HAP-1 (cell line): ENCODE data around the gene CNPPD1.
A peak's percentile ranks its signal among the peaks of the same experiment; 100 is the strongest.
"Not testable (repeated sequence)": the region's sequence is repeated elsewhere in the genome, so short reads cannot be mapped to it uniquely, and the experiment has no call there.

Experiments
- DNase-seq, 2 experiments: peaks; one replicate each; pipeline ENCODE4 v3.0.0-alpha.2; 2016 to 2020; ENCODE audit warnings: low spot score in 2 of 2
- H3K27me3 ChIP-seq: fragments of 250-450 bp; sonication (Bioruptor Pico); 2 replicates; pipeline ENCODE4 v1.5.1; 2020; ENCODE audit warnings: low read depth, mild to moderate bottlenecking, moderate library complexity
- H3K36me3 ChIP-seq: fragments of 250-450 bp; sonication (Bioruptor Pico); replicated peaks from 2 replicates; pipeline ENCODE4 v1.5.1; 2020; ENCODE audit warnings: mild to moderate bottlenecking
- H3K4me1 ChIP-seq: fragments of 250-450 bp; sonication (Bioruptor Pico); 2 replicates; pipeline ENCODE4 v1.5.1; 2020; ENCODE audit warnings: mild to moderate bottlenecking
- H3K4me3 ChIP-seq: fragments of 250-450 bp; sonication (Bioruptor Pico); 2 replicates; pipeline ENCODE4 v1.5.1; 2020; ENCODE audit warnings: mild to moderate bottlenecking, moderate library complexity
- H3K9me3 ChIP-seq: fragments of 250-450 bp; sonication (Bioruptor Pico); 2 replicates; pipeline ENCODE4 v1.5.1; 2020; ENCODE audit warnings: mild to moderate bottlenecking, moderate library complexity
- in situ Hi-C: fragments of 300-500 bp; cut with MboI; formaldehyde crosslinking; loops from 3 replicates; pipeline ENCODE4 v1.14.3; 2020; ENCODE audit warnings: low sequenced_read_pairs, inconsistent platforms, mixed read lengths

CNPPD1 gene

DNA sequence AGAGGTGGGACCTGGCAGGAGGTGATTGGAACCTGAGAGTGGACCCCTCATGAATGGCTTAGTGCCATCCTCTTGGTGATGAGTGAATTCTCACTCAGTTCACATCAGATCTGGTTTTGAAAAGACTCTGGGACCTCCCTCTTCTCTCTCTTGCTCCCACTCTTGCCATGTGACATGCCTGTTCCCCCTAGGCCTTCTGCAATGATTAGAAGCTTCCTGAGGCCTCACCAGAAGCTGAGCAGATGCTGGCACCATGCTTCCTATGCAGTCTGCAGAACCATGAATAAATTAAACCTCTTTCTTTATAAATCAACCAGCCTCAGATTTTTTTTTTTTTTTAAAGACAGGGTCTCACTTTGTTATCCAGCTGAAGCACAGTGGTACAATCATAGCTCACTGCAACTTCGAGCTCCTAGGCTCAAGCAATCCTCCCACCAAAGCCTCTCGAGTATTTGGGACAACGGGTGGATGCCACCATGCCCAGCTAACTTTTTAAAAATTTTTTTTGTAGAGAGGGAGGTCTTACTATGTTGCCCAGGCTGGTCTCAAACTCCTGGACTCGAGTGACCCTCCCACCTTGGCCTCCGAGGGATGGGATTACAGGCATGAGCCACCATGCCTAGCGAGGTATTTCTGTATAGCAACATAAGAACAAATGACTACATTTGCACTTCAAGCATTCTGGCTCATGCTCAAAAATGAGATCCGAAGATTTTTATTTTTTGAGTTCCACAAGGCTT is 27.9 kb upstream of the CNPPD1 start:
- no peak for DNase-seq
- in situ Hi-C loops, result no loop called here
- peaks cover 11% of the 10 kb centered on the region for H3K4me1 ChIP-seq

GRCh38 chr2:219201331-219201730 is 24.6 kb upstream of the CNPPD1 start:
- H3K4me3 ChIP-seq, in situ Hi-C loops: not testable (repeated sequence)

More for the DNA sequence above, 27.9 kb upstream of the CNPPD1 start:
- Histone ChIP-seq H3K27me3 (no peaks in the 10 kb centered on the region), H3K4me3 (no peak overlapping the region), H3K9me3 (0 out of 2 replicates have a peak, but pooled peaks cover 2% of the 10 kb centered on the region), H3K36me3 (peaks cover 8% of the 10 kb centered on the region; the same call in 1 of the 2 replicates)

GRCh38 chr2:219200502-219201326 is 24.0 kb upstream of the CNPPD1 start:
- DNase-seq, result peak in 1 of 2 experiments; percentile 14
- H3K36me3 ChIP-seq, H3K4me3 ChIP-seq, H3K4me1 ChIP-seq, H3K9me3 ChIP-seq, in situ Hi-C loops, H3K27me3 ChIP-seq: not testable (repeated sequence)

More at GRCh38 chr2:219201331-219201730, 24.6 kb upstream of the CNPPD1 start:
- H3K4me1 ChIP-seq, H3K9me3 ChIP-seq, H3K27me3 ChIP-seq, H3K36me3 ChIP-seq, DNase-seq: not testable (repeated sequence)

- in situ Hi-C loops, result no loop called here
- Histone ChIP-seq H3K4me1 (no peaks in the 10 kb centered on the region), H3K27me3 (no peaks in the 10 kb centered on the region), H3K4me3 (no peak overlapping the region), H3K9me3 (0 out of 2 replicates have a peak, but pooled peaks cover 2% of the 10 kb centered on the region), H3K36me3 (no peaks in the 10 kb centered on the region)
- DNase-seq, result no peak
Observed at GRCh38 chr2:219199470-219200211, 22.9 kb upstream of the CNPPD1 start.

DNA sequence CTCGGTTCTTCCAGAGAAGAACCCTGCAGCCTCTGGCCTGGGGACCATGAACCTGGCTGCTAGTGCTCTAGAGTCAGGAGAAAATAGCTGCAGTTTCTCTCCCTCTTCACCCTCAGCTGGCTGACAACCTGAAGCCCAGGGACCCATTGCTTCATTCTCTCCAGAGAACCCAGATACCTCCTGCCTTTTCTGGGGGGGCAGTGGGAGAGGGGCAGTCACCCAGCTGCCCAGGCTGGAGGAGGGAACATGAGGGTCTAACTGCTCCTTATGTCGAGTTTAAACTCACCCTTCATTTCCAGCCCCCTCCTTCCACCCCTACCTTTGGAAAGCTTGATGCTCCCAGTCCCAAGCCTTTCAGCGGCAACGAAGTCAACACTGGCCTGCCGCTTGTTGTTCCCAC is 22.2 kb upstream of the CNPPD1 start:
- no peak overlapping the region for H3K4me3 ChIP-seq
- in situ Hi-C loops, result no loop called here
- no peaks in the 10 kb centered on the region for H3K9me3 ChIP-seq
- no peaks in the 10 kb centered on the region for H3K4me1 ChIP-seq
- no peak for DNase-seq
- no peaks in the 10 kb centered on the region for H3K36me3 ChIP-seq
- H3K27me3 ChIP-seq, result no peaks in the 10 kb centered on the region

- Histone ChIP-seq H3K9me3 (no peaks in the 10 kb centered on the region), H3K27me3 (no peaks in the 10 kb centered on the region), H3K4me3 (no peak overlapping the region), H3K4me1 (no peaks in the 10 kb centered on the region), H3K36me3 (no peaks in the 10 kb centered on the region)
- in situ Hi-C loops, result no loop called here
- DNase-seq, result no peak
Observed at GRCh38 chr2:219197388-219197787, 20.7 kb upstream of the CNPPD1 start.

- no peak overlapping the region for H3K4me3 ChIP-seq
- in situ Hi-C loops, result no loop called here
- peaks cover 20% of the 10 kb centered on the region for H3K36me3 ChIP-seq
- no peak for DNase-seq
- H3K9me3 ChIP-seq, result no peaks in the 10 kb centered on the region
- no peaks in the 10 kb centered on the region for H3K4me1 ChIP-seq
- H3K27me3 ChIP-seq, result no peaks in the 10 kb centered on the region
Observed at GRCh38 chr2:219186754-219187456, 10.2 kb upstream of the CNPPD1 start.

DNA sequence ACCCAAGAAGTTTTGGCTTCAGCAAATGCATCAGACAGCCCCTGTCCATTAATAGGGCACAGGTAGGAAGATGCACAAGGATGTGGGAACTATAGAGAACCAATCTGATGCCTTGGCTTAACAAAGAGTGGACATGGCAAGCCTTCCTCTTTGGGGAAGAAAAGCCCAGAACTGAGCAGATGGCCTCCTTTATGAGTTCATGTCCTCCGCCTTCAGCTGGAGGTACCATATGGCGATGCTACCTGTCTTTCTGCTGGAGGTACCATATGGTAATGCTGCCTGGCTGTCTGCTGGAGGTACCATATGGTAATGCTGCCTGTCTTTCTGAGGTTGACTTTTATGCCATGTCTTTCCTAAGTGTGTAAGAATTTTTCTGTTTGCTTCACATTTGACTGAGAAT is 7.4 kb upstream of the CNPPD1 start:
- no peaks in the 10 kb centered on the region for H3K9me3 ChIP-seq
- in situ Hi-C loops, result no loop called here
- no peaks in the 10 kb centered on the region for H3K4me1 ChIP-seq
- peaks cover 35% of the 10 kb centered on the region for H3K36me3 ChIP-seq
- DNase-seq, result no peak
- no peaks in the 10 kb centered on the region for H3K27me3 ChIP-seq
- no peak overlapping the region for H3K4me3 ChIP-seq

DNA sequence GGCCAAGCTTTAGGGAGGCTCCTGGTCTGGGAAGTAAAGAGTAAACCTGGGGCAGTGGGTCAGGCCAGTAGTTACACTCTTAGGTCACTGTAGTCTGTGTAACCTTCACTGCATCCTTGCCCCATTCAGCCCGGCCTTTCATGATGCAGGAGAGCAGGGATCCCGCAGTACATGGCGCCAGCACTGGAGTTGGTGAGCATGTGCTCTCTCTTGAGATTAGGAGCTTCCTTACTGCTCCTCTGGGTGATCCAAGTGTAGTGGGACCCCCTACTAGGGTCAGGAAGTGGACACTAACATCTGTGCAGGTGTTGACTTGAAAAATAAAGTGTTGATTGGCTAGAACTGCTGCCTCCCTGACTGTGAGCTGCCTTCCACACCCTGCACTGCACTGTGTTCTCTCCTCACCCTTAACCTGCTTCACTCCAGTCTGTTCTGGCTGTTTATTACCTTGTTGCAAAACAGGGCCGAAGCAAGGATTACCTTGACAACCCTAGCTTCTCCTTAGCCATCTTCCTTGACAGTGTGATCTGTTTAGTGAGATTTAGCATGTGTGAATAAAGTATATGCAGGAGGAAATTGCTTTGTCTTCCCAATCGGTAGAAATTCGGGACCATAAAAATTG is 6.5 kb upstream of the CNPPD1 start:
- in situ Hi-C loops, result no loop called here
- Histone ChIP-seq H3K4me3 (no peak overlapping the region), H3K27me3 (no peaks in the 10 kb centered on the region), H3K4me1 (no peaks in the 10 kb centered on the region), H3K36me3 (peaks cover 35% of the 10 kb centered on the region), H3K9me3 (no peaks in the 10 kb centered on the region)
- no peak for DNase-seq

GRCh38 chr2:219182331-219183150 is 5.8 kb upstream of the CNPPD1 start:
- peaks cover 35% of the 10 kb centered on the region for H3K36me3 ChIP-seq
- in situ Hi-C loops, result no loop called here
- no peak for DNase-seq
- H3K4me3 ChIP-seq, result no peak overlapping the region
- no peaks in the 10 kb centered on the region for H3K4me1 ChIP-seq
- H3K9me3 ChIP-seq, result no peaks in the 10 kb centered on the region
- no peaks in the 10 kb centered on the region for H3K27me3 ChIP-seq

DNA sequence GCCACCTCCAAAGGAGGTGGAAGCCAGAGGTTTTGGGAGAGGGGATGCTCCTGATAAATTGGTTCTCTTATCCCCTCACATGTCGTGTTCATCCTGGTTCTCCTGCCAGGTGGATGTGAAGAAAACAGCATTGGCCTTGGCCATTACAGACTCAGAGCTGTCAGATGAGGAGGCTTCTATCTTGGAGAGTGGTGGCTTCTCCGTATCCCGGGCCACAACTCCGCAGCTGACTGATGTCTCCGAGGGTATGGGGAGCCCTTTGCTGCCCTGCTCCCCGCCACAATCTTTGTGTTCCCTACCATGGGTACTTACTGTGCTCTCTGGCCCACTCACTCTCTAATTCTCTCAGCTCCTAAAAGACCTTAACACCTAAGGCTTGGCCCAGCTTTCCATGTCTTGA is 4.8 kb upstream of the CNPPD1 start:
- peaks cover 35% of the 10 kb centered on the region for H3K36me3 ChIP-seq
- H3K9me3 ChIP-seq, result no peaks in the 10 kb centered on the region
- DNase-seq, result no peak
- in situ Hi-C loops, result no loop called here
- H3K4me3 ChIP-seq, result no peak overlapping the region
- H3K4me1 ChIP-seq, result no peaks in the 10 kb centered on the region
- no peaks in the 10 kb centered on the region for H3K27me3 ChIP-seq

DNA sequence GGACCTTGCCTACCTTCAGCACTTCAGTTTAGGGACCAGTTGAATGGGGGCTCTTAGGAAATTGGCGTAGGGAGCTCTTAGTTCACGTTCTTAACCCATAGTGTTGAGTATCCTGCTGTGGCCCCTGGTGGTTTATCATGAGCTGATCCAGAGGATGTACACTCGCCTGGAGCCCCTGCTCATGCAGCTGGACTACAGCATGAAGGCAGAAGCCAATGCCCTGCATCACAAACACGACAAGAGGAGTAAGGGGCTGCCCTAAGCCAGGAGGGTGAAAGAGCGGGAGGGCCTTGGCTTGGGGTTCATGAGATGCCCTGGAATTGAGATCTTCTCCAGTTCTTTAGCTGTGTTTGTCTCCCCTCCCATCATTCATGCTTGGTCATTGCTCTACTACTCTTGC is 4.2 kb upstream of the CNPPD1 start:
- H3K4me3 ChIP-seq, result no peak overlapping the region
- in situ Hi-C loops, result no loop called here
- no peaks in the 10 kb centered on the region for H3K9me3 ChIP-seq
- peak in 1 of 2 experiments; percentile 0 for DNase-seq
- H3K4me1 ChIP-seq, result no peaks in the 10 kb centered on the region
- no peaks in the 10 kb centered on the region for H3K27me3 ChIP-seq
- peaks cover 35% of the 10 kb centered on the region for H3K36me3 ChIP-seq
